PC-3 (cell line): Measurements from ENCODE around the gene COL27A1. TPM values are rescaled to one million over a fixed set of nuclear protein-coding genes. Genes with fewer than 3 reads are reported as not detected.

ENCODE experiments used
- ATAC-seq: fragments of 200-7000 bp; cut with Tn5 transposase; 2 replicates; pipeline ENCODE4 v1.9.1; 2020; ENCODE audit warnings: mild to moderate bottlenecking, moderate library complexity
- BruUV-seq: library from RNA; stranded (reverse); fragments of 400-500 nt; replicated peaks from 2 replicates; lab custom pipeline; 2021; lab: Mats Ljungman, UMichigan
- CTCF ChIA-PET: fragments of 300-600 bp; sonication (Branson Sonifier 250); formaldehyde crosslinking; loops from one replicate; lab custom pipeline; 2022; ENCODE audit warnings: antibody characterized with exemption; lab: Charles Lee
- POLR2A ChIA-PET: fragments of 300-600 bp; sonication (Branson Sonifier 250); formaldehyde crosslinking; loops from one replicate; lab custom pipeline; 2022; ENCODE audit warnings: antibody characterized with exemption; ENCODE audit not compliant: unreplicated experiment; lab: Charles Lee
- DNase-seq: peaks from one replicate; pipeline ENCODE4 v3.0.0-alpha.2; 2015
- H2AFZ ChIP-seq: fragments of 300-600 bp; sonication (generic); 2 replicates; pipeline ENCODE4 v1.6.0; 2016; ENCODE audit warnings: antibody characterized with exemption, low read length
- H3F3A ChIP-seq: fragments of 300-600 bp; sonication (generic); one replicate; pipeline ENCODE4 v1.6.0; 2017; ENCODE audit warnings: antibody characterized with exemption, low read length, control low read depth, mild to moderate bottlenecking; ENCODE audit not compliant: unreplicated experiment
- H3K27ac ChIP-seq: fragments of 300-600 bp; sonication (generic); 2 replicates; pipeline ENCODE4 v1.5.1; 2016; ENCODE audit warnings: mild to moderate bottlenecking, low read length
- H3K27me3 ChIP-seq: fragments of 300-600 bp; sonication (generic); 2 replicates; pipeline ENCODE4 v1.6.1; 2016; ENCODE audit warnings: low read length, mixed read lengths
- H3K36me3 ChIP-seq: fragments of 300-600 bp; sonication (generic); 2 replicates; pipeline ENCODE4 v1.6.1; 2016; ENCODE audit warnings: low read depth, mixed run types, low read length, mixed read lengths
- H3K4me1 ChIP-seq: fragments of 300-600 bp; sonication (generic); 2 replicates; pipeline ENCODE4 v1.5.1; 2016; ENCODE audit warnings: low read length; ENCODE audit not compliant: insufficient read depth
- H3K4me2 ChIP-seq: fragments of 300-600 bp; sonication (generic); 2 replicates; pipeline ENCODE4 v1.6.0; 2016; ENCODE audit warnings: low read length
- H3K4me3 ChIP-seq: fragments of 300-600 bp; sonication (generic); 2 replicates; pipeline ENCODE4 v1.5.1; 2016; ENCODE audit warnings: mild to moderate bottlenecking, low read length, mixed read lengths
- H3K79me2 ChIP-seq: fragments of 300-600 bp; sonication (generic); 2 replicates; pipeline ENCODE4 v1.6.1; 2017; ENCODE audit warnings: low read length, mixed read lengths
- H3K9ac ChIP-seq: fragments of 300-600 bp; sonication (generic); 2 replicates; pipeline ENCODE4 v1.6.0; 2016; ENCODE audit warnings: mild to moderate bottlenecking, low read length
- H3K9me2 ChIP-seq: fragments of 300-600 bp; sonication (generic); replicated peaks from 2 replicates; pipeline ENCODE4 v1.6.1; 2016; ENCODE audit warnings: mixed run types, low read length, mixed read lengths
- H3K9me3 ChIP-seq: fragments of 300-600 bp; sonication (generic); 2 replicates; pipeline ENCODE4 v1.6.1; 2016; ENCODE audit warnings: low read length, mixed read lengths
- H4K20me1 ChIP-seq: fragments of 300-600 bp; sonication (generic); 2 replicates; pipeline ENCODE4 v1.6.1; 2016; ENCODE audit warnings: low read length, mixed read lengths
- EZH2 ChIP-seq: fragments of 300-600 bp; sonication (generic); IDR thresholded peaks from one replicate; pipeline ENCODE4 v1.6.1; 2017; ENCODE audit warnings: antibody characterized with exemption, mild to moderate bottlenecking, low read length; ENCODE audit not compliant: unreplicated experiment
- EZH2phosphoT487 ChIP-seq: fragments of 300-600 bp; sonication (generic); IDR thresholded peaks from 2 replicates; pipeline ENCODE4 v1.6.1; 2018; ENCODE audit warnings: mild to moderate bottlenecking, antibody characterized with exemption, low read length, borderline replicate concordance
- intact Hi-C: fragments of 100-400 bp; cut with micrococcal nuclease; formaldehyde crosslinking; loops from 2 replicates; pipeline ENCODE4 v1.9.0; 2023
- total RNA-seq: library from RNA; depleted of rRNA; stranded (reverse); fragments of >200 nt; gene quantifications from 2 replicates; pipeline ENCODE4 v1.2.3, GENCODE V29; 2014
- TF ChIP-seq, protein P1 (sequence below): fragments of 300-600 bp; sonication (generic); conservative IDR thresholded peaks from 2 replicates; pipeline ENCODE4 v1.5.1; 2017; ENCODE audit warnings: antibody characterized with exemption, low read depth, mild to moderate bottlenecking, low read length

COL27A1 gene
- total RNA-seq, 1 experiment from 2014 or later = 4.3 TPM

DNA sequence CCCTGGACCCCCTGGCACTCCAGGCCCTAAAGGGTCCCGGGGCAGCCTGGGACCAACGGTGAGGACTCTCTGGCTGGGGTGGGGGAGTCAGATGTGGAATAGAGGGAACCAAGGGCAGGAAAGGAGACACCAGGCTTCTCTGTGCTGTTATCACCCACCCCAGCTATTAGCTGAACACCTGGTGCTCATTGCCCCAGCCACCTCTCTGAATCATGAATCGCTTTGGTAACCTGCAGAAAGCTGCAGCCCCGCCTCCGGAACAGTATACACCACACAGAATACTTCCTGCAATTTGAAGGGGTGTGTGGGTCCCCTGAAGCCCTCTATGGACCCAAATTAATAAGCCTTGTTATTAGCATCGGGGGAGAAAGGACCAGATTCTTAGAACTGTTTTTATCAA lies 127.2 kb downstream of the COL27A1 start:
- Histone ChIP-seq H3K79me2 (no peaks in the 10 kb centered on the region), H3K4me1 (peaks cover 27% of the 10 kb centered on the region), H3K27me3 (no peaks in the 10 kb centered on the region), H3K27ac (no peak overlapping the region), H3K9me3 (no peaks in the 10 kb centered on the region), H3K9me2 (no peaks in the 10 kb centered on the region), H3K9ac (no peak overlapping the region), H3F3A (no peaks in the 10 kb centered on the region), H3K36me3 (no peaks in the 10 kb centered on the region), H4K20me1 (no peaks in the 10 kb centered on the region), H2AFZ (no peak overlapping the region), H3K4me2 (no peak overlapping the region), H3K4me3 (no peak overlapping the region)
- intact Hi-C loops = no loop called here
- ChIA-PET POLR2A (no interaction called here), CTCF (no interaction called here)
- ATAC-seq (no peak), DNase-seq (no peak)
- BruUV-seq = no TSS peak
- TF ChIP-seq, protein P1, sequence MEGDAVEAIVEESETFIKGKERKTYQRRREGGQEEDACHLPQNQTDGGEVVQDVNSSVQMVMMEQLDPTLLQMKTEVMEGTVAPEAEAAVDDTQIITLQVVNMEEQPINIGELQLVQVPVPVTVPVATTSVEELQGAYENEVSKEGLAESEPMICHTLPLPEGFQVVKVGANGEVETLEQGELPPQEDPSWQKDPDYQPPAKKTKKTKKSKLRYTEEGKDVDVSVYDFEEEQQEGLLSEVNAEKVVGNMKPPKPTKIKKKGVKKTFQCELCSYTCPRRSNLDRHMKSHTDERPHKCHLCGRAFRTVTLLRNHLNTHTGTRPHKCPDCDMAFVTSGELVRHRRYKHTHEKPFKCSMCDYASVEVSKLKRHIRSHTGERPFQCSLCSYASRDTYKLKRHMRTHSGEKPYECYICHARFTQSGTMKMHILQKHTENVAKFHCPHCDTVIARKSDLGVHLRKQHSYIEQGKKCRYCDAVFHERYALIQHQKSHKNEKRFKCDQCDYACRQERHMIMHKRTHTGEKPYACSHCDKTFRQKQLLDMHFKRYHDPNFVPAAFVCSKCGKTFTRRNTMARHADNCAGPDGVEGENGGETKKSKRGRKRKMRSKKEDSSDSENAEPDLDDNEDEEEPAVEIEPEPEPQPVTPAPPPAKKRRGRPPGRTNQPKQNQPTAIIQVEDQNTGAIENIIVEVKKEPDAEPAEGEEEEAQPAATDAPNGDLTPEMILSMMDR = no peak
- no peak for TF ChIP-seq EZH2

DNA sequence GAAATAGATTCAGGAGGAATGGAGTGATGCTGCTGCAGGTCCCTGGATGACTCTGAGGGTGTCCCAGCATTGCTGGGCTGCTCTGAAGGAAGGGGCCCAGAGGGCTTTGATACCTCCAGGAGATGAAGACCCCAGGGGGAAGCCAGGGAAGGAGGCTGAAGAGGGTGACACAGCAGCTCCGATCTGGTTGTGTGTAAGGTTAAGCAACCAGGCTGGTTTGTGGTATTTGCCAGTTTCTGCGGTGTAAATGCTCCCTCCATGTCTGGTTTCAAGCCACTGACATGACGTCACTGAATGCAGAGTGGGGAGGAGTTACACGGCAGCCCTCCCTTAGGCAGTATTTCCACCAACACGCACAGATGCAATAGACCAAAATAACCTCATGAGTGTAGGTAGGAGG lies 127.6 kb downstream of the COL27A1 start:
- no peak overlapping the region for H3K9ac ChIP-seq
- H2AFZ ChIP-seq = no peak overlapping the region
- H3K9me3 ChIP-seq = no peaks in the 10 kb centered on the region
- H3K36me3 ChIP-seq = no peaks in the 10 kb centered on the region
- intact Hi-C loops = no loop called here
- H4K20me1 ChIP-seq = no peaks in the 10 kb centered on the region
- H3K9me2 ChIP-seq = no peaks in the 10 kb centered on the region
- H3K79me2 ChIP-seq = no peaks in the 10 kb centered on the region
- no TSS peak for BruUV-seq
- no peak overlapping the region for H3K4me3 ChIP-seq
- CTCF ChIA-PET = no interaction called here
- H3K27ac ChIP-seq = no peak overlapping the region
- ATAC-seq (no peak), DNase-seq (no peak)
- TF ChIP-seq EZH2phosphoT487 (no peak), EZH2 (no peak)
- TF ChIP-seq, protein P1 = no peak
- peaks cover 22% of the 10 kb centered on the region for H3K4me1 ChIP-seq
- POLR2A ChIA-PET = no interaction called here
- no peaks in the 10 kb centered on the region for H3F3A ChIP-seq
- no peak overlapping the region for H3K4me2 ChIP-seq
- no peaks in the 10 kb centered on the region for H3K27me3 ChIP-seq

DNA sequence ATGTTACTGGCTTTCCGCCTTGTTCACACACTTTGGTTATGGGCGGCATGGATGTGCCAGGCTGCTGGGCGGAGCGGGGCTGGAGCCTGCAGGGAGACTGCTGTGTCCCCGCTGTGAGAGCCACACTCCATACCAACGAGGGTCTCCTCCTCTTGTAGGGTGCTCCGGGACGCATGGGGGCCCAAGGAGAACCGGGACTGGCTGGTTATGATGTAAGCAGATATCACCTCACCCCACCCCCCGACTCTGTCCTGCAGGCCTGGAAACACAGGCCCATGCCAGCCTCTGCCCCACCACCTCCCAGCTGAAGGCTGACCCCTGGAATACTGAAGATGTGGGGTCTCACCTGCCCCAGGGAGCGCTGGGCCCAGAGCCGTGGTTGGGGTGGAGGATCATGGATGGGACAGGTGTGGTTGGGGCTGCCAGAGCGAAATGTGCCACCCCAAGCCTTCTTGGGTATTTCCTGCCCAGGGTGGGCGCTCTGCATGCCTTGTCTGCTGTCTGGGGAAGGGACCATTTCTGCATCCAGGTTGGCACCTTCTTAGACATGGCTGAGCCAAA lies 128.3 kb downstream of the COL27A1 start:
- intact Hi-C loops = no loop called here
- H3K27me3 ChIP-seq = no peaks in the 10 kb centered on the region
- ChIA-PET POLR2A (no interaction called here), CTCF (no interaction called here)
- BruUV-seq = no TSS peak
- no peak overlapping the region for H3K27ac ChIP-seq
- H3K79me2 ChIP-seq = no peaks in the 10 kb centered on the region
- H3K4me2 ChIP-seq = no peak overlapping the region
- H2AFZ ChIP-seq = no peak overlapping the region
- H3K36me3 ChIP-seq = no peaks in the 10 kb centered on the region
- peaks cover 19% of the 10 kb centered on the region for H3K4me1 ChIP-seq
- TF ChIP-seq EZH2phosphoT487 (no peak), EZH2 (no peak)
- TF ChIP-seq, protein P1 = no peak
- no peaks in the 10 kb centered on the region for H4K20me1 ChIP-seq
- no peak overlapping the region for H3K9ac ChIP-seq
- H3K9me3 ChIP-seq = no peaks in the 10 kb centered on the region
- H3K9me2 ChIP-seq = no peaks in the 10 kb centered on the region
- no peak for DNase-seq
- H3K4me3 ChIP-seq = no peak overlapping the region
- ATAC-seq = no peak
- no peaks in the 10 kb centered on the region for H3F3A ChIP-seq
